ENCODE measurements around the gene PFAS.

PFAS gene

DNA sequence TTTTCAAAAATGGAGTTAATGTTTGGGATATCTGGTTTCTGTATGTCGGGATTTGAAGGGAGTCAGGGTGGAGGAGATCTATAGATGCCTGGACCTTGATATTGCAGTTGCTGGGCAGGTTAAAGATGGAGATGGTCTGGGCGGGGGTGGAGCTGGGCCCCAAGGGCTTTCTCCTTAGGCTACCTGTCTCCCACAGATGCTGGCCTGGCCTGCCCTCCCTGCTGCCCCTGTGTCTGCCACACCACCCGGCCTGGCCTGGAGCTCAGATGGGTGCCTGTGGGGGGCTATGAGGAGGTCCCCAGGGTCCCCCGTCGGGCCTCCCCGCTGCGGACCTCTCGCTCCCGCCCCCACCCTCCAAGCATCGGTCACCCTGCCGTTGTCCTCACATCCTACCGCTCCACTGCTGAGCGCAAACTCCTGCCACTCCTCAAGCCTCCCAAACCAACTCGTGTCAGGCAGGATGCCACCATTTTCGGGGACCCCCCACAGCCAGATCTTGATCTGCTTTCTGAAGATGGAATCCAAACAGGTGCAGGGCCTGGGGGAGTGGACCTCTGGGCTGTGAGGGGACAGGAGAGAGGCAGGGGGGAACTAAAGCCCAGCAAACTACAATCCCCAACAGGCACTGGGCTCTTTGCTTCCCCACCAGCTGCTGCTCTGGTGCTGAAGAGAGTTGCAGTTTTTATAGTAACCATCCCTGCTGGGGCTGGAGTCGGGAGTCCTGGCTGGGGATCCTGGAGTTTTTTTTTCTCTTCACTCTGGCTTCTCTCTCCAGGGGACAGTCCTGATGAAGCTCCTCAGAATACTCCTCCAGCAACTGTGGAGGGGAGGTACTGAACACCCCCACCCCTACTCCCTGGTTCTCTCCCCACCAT, 63.9 kb downstream of the PFAS start:
- H3K27me3 ChIP-seq (ENCODE audit: insufficient read depth, low read length) = peaks cover 38% of the 10 kb centered on the region
- H3K4me1 ChIP-seq (ENCODE audit: insufficient read depth, low read length) = peaks cover 6% of the 10 kb centered on the region
- no peak overlapping the region for H3K27ac ChIP-seq (ENCODE audit: low read depth, low read length)
- no peaks in the 10 kb centered on the region for H3K9me3 ChIP-seq (ENCODE audit: insufficient read depth, low read depth, low read length)
- H3K9ac ChIP-seq (ENCODE audit: low read depth, low read length) = no peak overlapping the region
- 87% methylated on average over 16 of the region's 16 CpGs for WGBS
- no peak overlapping the region for H3K4me3 ChIP-seq (ENCODE audit: low read length)
- no peaks in the 10 kb centered on the region for H3K36me3 ChIP-seq (ENCODE audit: insufficient read depth, low read length)

DNA sequence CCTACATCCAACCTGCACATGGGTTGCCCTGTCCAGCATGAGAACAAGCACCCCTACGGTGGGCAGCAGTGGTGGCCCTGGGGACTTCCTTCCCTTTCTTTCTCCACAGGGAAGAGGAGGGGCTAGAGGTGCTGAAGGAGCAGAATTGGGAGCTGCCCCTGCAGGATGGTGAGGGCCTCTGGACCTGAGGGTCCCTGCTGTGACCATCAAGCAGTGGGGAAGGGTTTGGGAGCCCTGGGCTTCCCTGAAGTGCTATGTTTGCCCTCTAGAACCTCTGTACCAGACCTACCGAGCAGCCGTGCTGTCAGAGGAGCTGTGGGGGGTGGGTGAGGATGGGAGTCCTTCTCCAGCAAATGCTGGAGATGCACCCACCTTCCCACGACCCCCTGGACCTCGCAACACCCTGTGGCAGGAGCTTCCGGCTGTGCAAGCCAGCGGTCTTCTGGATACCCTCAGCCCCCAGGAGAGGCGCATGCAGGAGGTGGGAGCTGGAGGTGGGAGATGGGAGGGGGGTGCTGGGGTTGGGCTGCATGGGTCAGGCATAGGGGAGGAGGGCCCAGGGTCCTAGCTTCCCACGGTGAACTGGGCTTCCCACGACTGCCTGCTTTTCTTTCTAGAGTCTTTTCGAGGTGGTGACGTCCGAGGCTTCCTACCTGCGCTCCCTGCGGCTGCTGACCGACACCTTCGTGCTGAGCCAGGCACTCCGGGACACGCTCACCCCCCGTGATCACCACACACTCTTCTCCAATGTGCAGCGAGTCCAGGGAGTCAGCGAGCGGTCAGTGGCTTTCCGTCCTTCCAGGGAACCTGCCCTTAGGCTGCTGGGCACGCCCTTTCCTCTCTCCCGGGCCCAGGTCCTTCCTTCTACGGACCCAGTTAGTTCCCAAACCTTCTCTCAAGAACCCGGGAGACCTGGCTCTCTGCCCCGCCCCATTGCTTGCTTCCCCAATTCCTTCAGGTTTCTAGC, 66.0 kb downstream of the PFAS start:
- WGBS = 8% methylated on average over 27 of the region's 29 CpGs
- peak overlapping the region; percentile 70 for H3K4me3 ChIP-seq (ENCODE audit: low read length)
- no peak overlapping the region for H3K9ac ChIP-seq (ENCODE audit: low read depth, low read length)
- H3K9me3 ChIP-seq (ENCODE audit: insufficient read depth, low read depth, low read length) = no peaks in the 10 kb centered on the region
- no peaks in the 10 kb centered on the region for H3K36me3 ChIP-seq (ENCODE audit: insufficient read depth, low read length)
- H3K4me1 ChIP-seq (ENCODE audit: insufficient read depth, low read length) = peaks cover 6% of the 10 kb centered on the region
- peaks cover 38% of the 10 kb centered on the region for H3K27me3 ChIP-seq (ENCODE audit: insufficient read depth, low read length)
- no peak overlapping the region for H3K27ac ChIP-seq (ENCODE audit: low read depth, low read length)

DNA sequence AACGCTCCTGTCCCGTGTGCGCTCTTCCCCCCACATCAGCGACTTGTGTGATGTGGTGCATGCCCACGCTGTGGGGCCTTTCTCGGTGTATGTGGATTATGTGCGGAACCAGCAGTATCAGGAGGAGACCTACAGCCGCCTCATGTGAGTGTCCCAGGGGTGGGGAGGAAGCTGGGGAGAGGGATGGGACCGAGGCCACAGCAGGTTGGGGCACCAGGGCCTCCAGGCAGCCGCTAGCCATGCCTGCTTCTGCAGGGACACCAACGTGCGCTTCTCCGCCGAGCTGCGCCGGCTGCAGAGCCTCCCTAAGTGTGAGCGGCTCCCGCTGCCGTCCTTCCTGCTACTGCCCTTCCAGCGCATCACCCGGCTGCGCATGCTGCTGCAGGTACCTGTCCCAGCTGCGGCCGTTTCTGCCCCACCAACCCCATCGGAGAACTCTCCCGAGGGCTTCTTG, 66.7 kb downstream of the PFAS start:
- WGBS = 5% methylated on average over 26 of the region's 26 CpGs
- peak overlapping the region; percentile 70 for H3K4me3 ChIP-seq (ENCODE audit: low read length)

DNA sequence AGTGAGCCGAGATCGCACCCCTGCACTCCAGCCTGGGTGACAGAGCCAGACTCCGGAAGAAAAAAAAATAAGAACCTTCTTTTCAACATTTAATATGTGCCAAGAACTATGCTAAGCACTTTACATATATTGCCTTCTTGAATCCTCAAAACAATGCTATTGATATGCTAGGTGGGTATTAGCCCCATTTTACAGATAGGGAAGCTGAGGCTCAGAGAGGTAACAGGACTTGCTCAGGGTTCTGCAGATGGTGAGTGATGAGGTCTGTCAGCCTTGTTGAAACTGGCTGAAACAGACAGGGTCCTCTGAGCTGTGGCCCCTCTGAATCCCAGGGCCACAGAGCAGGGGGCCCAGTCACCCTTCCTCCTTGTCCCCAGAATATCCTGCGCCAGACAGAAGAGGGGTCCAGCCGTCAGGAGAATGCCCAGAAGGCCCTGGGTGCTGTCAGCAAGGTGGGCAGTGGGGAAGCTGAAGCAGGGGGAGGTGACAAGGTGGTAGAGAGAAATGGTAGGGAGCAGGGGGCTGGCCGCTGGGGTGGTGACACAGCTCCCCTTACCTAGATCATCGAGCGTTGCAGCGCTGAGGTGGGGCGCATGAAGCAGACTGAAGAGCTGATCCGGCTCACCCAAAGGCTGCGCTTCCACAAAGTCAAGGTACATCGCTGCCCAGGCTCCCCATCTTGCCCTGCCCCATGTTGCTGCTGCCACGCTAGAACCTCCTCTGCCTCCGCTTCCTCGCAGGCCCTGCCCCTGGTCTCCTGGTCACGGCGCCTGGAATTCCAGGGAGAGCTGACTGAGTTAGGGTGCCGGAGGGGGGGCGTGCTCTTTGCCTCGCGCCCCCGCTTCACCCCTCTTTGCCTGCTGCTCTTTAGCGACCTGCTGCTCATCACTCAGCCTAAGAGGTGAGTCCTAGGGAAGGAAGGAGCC, 69.2 kb downstream of the PFAS start:
- Histone ChIP-seq H3K4me1 (ENCODE audit: insufficient read depth, low read length) (peaks cover 6% of the 10 kb centered on the region; the same call in 1 of the 2 replicates), H3K27me3 (ENCODE audit: insufficient read depth, low read length) (peaks cover 38% of the 10 kb centered on the region), H3K9me3 (ENCODE audit: insufficient read depth, low read depth, low read length) (no peaks in the 10 kb centered on the region), H3K36me3 (ENCODE audit: insufficient read depth, low read length) (no peaks in the 10 kb centered on the region), H3K9ac (ENCODE audit: low read depth, low read length) (no peak overlapping the region), H3K27ac (ENCODE audit: low read depth, low read length) (no peak overlapping the region), H3K4me3 (ENCODE audit: low read length) (no peak overlapping the region)
- 86% methylated on average over 24 of the region's 24 CpGs for WGBS

More for the DNA sequence above, 66.7 kb downstream of the PFAS start:
- Histone ChIP-seq H3K27me3 (ENCODE audit: insufficient read depth, low read length) (peaks cover 38% of the 10 kb centered on the region), H3K36me3 (ENCODE audit: insufficient read depth, low read length) (no peaks in the 10 kb centered on the region), H3K27ac (ENCODE audit: low read depth, low read length) (no peak overlapping the region), H3K9ac (ENCODE audit: low read depth, low read length) (no peak overlapping the region), H3K4me1 (ENCODE audit: insufficient read depth, low read length) (peaks cover 6% of the 10 kb centered on the region; the same call in 1 of the 2 replicates), H3K9me3 (ENCODE audit: insufficient read depth, low read depth, low read length) (no peaks in the 10 kb centered on the region)

Data from HUES64 (cell line).